Fibroblast of skin of back (primary cell): ENCODE results near the gene NPM3.

Source experiments
- DNase-seq: peaks from one replicate; pipeline ENCODE4 v3.0.0-alpha.2; 2013

Gene NPM3

GRCh38 chr10:101758858-101759257, 24.4 kb downstream of the NPM3 start:
- no peak for DNase-seq

GRCh38 chr10:101752241-101752640, 31.0 kb downstream of the NPM3 start:
- DNase-seq: no peak

GRCh38 chr10:101749047-101750016, 33.9 kb downstream of the NPM3 start:
- DNase-seq: no peak

- no peak for DNase-seq
Measured at GRCh38 chr10:101748496-101748895, 34.8 kb downstream of the NPM3 start.

- DNase-seq: peak; percentile 2
Measured at GRCh38 chr10:101745074-101745696, 38.1 kb downstream of the NPM3 start.

GRCh38 chr10:101744267-101744666, 39.0 kb downstream of the NPM3 start:
- no peak for DNase-seq

GRCh38 chr10:101741938-101742337, 41.3 kb downstream of the NPM3 start:
- no peak for DNase-seq

GRCh38 chr10:101736666-101737065, 46.6 kb downstream of the NPM3 start:
- DNase-seq: no peak

GRCh38 chr10:101732096-101732495, 51.1 kb downstream of the NPM3 start:
- no peak for DNase-seq
